Vagina (tissue), 2 donors: ENCODE results near the gene PDK4.

Source experiments
- POLR2A ChIP-seq, 2 donors: fragments of 450-650 bp; IDR thresholded peaks; one replicate each; pipeline ENCODE4 v1.6.1; 2017; ENCODE audit warnings: antibody characterized with exemption in 2 of 2, mild to moderate bottlenecking in 2 of 2, moderate library complexity in 2 of 2
- TF ChIP-seq, protein P1 (sequence below), 3 experiments: fragments of 450-650 bp in 2 of 3; fragments of 200-600 bp in 1 of 3; sonication (generic) in 1 of 3; IDR thresholded peaks; one replicate each; pipeline ENCODE4 v1.5.1; 2017 to 2019; ENCODE audit warnings: antibody characterized with exemption in 3 of 3, mild to moderate bottlenecking in 2 of 3, moderate library complexity in 2 of 3

DNA sequence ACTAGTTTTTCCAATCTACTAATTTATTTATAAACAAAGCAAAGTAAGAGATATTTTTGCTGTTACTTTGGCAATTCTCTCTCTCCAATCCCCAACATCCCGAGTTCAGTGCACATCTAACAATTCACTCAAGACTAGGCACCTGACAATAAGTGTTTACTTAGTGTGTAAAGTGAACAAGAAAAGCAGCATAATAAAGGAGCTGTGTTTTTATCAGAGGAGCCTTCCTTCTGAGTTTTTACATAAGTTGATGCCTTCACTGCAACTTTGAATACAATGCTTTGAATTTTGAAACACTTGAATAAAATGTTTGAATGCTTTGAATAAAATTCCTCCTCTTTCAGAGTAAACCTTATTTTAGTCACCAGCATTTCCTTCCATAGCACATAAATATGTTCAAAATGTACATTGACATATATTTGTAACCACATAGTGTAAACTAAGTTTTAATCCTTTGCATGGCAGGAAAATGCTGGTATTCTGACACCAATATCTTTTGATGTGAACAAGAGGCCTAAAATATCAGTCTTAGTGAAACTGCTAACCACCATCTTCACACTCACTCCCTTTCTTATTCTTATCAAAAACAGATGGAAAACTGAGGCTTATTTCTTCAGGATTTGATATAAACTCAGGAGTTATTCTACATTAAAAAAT, 11.4 kb downstream of the PDK4 start:
- no peak for TF ChIP-seq POLR2A (IDR thresholded peaks at IDR 0.05)
- TF ChIP-seq, protein P1, sequence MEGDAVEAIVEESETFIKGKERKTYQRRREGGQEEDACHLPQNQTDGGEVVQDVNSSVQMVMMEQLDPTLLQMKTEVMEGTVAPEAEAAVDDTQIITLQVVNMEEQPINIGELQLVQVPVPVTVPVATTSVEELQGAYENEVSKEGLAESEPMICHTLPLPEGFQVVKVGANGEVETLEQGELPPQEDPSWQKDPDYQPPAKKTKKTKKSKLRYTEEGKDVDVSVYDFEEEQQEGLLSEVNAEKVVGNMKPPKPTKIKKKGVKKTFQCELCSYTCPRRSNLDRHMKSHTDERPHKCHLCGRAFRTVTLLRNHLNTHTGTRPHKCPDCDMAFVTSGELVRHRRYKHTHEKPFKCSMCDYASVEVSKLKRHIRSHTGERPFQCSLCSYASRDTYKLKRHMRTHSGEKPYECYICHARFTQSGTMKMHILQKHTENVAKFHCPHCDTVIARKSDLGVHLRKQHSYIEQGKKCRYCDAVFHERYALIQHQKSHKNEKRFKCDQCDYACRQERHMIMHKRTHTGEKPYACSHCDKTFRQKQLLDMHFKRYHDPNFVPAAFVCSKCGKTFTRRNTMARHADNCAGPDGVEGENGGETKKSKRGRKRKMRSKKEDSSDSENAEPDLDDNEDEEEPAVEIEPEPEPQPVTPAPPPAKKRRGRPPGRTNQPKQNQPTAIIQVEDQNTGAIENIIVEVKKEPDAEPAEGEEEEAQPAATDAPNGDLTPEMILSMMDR (IDR thresholded peaks at IDR 0.05), result no peak
